HG03060 (cell line): ENCODE results near the gene PRPF6.

Experiments used
- ATAC-seq: cut with Tn5 transposase; IDR thresholded peaks from one replicate; pipeline ENCODE4 v1.9.1; 2021; ENCODE audit warnings: low read depth, moderate number of reproducible peaks; ENCODE audit not compliant: unreplicated experiment

Gene PRPF6, protein sequence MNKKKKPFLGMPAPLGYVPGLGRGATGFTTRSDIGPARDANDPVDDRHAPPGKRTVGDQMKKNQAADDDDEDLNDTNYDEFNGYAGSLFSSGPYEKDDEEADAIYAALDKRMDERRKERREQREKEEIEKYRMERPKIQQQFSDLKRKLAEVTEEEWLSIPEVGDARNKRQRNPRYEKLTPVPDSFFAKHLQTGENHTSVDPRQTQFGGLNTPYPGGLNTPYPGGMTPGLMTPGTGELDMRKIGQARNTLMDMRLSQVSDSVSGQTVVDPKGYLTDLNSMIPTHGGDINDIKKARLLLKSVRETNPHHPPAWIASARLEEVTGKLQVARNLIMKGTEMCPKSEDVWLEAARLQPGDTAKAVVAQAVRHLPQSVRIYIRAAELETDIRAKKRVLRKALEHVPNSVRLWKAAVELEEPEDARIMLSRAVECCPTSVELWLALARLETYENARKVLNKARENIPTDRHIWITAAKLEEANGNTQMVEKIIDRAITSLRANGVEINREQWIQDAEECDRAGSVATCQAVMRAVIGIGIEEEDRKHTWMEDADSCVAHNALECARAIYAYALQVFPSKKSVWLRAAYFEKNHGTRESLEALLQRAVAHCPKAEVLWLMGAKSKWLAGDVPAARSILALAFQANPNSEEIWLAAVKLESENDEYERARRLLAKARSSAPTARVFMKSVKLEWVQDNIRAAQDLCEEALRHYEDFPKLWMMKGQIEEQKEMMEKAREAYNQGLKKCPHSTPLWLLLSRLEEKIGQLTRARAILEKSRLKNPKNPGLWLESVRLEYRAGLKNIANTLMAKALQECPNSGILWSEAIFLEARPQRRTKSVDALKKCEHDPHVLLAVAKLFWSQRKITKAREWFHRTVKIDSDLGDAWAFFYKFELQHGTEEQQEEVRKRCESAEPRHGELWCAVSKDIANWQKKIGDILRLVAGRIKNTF

DNA sequence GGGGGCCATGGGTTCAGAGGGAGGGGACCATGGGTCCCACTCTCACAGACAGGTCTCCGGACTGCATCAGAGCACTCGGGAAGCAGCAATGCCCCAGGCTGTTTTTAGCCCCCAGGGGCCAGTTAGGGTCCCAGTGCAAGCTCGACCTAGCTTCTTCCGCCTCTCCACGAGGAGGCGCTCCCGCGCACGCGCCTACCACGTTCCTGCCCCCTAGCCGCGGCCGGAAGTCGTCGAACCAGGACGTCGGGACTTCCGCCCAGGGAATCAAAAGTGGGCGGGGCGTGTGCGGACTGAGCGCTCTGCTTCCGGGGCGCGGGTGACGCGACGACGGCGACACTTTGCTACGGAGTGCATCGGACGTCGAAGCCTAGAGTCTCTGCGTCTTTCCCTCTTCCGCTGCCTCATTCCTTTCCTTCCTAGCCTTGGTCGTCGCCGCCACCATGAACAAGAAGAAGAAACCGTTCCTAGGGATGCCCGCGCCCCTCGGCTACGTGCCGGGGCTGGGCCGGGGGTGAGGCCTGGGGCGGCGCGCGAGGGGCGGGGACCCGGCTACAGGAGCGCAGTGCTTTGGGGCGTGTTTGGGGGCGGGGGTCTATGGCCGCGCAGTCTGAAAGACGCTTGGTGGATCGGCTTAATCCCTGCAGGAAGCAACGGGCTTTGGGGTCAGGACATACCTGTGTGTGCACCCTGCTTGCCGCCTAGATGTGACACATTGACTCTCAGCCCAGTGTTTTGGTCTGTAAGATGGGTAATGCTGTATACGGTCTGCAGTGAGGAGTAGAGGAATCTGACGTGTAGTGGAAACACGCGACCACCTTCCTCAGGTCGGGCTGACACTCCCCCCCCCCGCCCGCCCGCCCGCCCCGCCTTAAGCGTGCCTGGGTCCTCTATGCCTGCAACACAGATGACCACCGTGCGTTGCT lies at the start of gene PRPF6:
TSS of gene PRPF6 (plus strand) at position 327 of the 923 bp plus-strand sequence. CDS start at position 441, 114 bp downstream.
- peak; percentile 38 for ATAC-seq

DNA sequence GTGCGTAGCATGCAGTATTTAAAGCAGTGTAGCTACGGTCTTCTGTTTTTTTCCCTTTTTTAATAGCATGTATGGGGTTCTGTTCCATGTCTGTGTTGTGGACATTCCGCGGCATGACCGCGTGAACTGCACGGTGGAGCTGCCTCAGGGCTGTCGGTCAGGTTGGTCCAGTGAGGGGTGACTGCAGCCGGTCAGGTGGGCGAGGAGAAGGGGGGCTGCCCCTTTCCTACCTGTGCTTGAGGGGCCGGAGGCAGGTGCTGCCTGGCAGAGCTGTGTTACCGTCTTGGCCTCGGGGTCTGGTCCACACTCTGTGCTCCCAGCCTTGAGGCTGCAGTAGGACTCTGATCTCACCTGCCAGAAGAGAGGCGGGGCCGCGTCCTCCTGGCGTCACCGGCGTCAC lies 49.2 kb upstream of the PRPF6 start:
- ATAC-seq = no peak

DNA sequence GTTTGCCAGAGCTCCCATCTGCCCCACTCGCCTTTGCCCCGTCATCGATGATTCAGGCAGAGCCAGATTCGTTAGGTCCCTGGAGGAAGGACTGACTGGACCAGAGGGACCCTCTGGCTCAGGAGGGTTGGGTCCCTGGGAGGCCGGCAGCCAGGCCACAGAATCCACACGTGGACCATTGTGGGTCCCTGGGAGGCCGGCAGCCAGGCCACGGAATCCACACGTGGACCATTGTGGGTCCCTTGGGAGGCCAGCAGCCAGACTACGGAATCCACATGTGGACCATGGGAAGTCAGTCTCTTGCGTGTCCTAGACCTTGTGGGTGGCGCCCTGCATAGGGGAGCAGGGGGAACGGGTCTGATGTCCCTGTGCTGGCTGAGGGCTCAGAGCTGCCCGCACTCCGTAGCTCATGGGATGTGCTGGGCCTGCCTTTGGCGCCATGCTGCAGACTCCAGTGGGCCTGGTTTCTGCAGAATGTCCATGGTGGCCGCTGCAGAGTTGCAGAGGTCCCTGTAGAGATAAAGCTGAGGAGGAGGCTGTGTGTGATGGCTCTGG lies 48.2 kb upstream of the PRPF6 start:
- ATAC-seq = no peak

DNA sequence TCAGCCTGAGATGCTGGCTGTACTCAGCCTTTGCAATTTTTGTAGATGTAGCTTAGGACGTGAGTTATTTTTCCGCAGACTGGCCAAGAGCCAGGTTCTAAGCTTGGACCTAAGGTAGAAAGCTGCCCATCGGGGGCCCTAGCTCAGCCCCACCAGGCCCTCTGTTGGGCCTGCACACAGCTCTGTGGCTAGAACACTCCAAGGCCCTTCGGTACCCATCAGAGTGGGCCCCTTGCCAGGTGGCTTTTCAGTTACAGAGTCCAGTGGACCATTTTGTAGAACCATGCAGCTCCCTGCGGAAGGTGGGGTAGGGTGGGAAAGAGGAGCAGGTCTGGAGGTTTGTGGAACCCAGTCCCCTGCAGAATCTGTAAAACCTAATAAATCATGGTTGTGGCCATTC lies 47.3 kb upstream of the PRPF6 start:
- no peak for ATAC-seq

- no peak for ATAC-seq
Measured at GRCh38 chr20:63934271-63935068, 46.5 kb upstream of the PRPF6 start.

GRCh38 chr20:63935447-63935846 lies 45.5 kb upstream of the PRPF6 start:
- no peak for ATAC-seq

DNA sequence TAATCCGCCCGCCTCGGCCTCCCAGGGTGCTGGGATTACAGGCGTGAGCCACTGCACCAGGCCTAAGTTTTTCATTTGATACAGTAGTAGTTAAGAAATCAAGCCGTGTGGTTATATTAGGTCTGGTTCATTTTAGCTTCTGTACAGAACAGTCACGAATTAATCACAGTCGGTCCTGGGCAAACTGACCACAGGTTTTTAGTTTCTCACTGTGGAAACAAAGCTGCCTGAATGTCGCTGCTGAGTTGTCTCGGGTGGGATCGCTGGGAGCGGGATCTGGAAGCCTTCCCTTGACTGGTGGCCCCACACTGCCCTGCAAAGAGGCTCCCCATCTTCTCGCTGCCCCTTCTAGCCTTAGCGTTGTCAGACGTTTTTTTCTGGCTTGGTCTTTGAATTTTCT lies 43.3 kb upstream of the PRPF6 start:
- ATAC-seq = no peak

GRCh38 chr20:63939061-63939935 lies 41.6 kb upstream of the PRPF6 start:
- no peak for ATAC-seq

GRCh38 chr20:63940071-63940471 lies 40.9 kb upstream of the PRPF6 start:
- no peak for ATAC-seq

DNA sequence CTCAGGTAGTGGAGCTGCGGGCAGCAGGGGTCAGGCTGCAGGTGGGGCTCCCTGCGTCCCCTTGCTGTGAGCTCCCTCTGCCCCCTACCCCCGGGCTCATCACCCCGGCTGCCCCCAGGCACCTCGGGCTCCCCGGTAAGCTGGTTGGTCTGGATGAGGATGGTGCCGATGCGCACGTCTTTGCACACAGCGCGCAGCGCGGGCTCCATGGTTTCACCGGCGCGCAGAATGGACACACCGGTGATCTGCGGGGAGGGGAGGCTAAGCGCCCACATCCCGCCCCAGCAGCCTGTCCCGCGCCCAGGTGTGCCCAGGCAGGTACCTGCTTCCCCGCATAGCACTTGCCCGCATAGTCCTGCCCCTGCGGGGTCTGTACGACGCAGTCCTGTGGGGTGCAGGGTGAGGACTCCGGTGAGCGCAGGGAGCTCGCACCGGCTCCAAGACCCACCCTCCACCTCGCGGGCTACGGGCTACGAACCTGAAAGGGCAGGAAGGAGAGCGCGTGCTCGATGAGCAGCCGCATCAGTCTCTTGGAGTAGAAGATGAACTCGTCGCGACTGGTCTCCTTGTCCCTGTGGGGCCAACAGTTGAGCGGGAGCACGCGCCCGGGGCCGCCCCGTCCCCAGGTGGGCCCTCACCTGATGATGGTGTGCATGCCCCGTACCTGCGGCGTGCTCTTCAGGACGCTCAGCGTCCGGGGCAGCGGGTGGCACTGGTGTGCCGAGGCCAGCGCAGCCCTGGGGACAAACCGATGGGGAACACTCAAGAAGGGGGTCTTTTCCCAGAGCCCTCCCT lies 40.3 kb upstream of the PRPF6 start:
- ATAC-seq = no peak

- no peak for ATAC-seq
Measured at GRCh38 chr20:63941282-63942081, 39.5 kb upstream of the PRPF6 start.

- ATAC-seq = no peak
Measured at GRCh38 chr20:63942250-63942951, 38.5 kb upstream of the PRPF6 start.

- ATAC-seq = no peak
Measured at GRCh38 chr20:63942969-63943807, 37.7 kb upstream of the PRPF6 start.

DNA sequence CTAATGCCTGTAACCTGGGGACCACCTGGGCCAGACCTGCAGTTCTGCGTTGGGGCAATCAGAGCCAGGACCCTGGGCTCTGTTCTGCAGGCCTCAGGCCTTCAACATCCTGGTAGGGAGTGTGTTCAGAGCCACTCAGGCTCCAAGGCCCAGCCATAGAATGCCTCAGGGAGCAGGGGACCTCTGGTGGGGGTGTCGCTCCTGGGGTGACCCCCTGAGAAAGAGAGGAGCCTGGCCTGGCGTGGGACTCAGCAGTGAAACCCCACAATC lies 37.2 kb upstream of the PRPF6 start:
- no peak for ATAC-seq

DNA sequence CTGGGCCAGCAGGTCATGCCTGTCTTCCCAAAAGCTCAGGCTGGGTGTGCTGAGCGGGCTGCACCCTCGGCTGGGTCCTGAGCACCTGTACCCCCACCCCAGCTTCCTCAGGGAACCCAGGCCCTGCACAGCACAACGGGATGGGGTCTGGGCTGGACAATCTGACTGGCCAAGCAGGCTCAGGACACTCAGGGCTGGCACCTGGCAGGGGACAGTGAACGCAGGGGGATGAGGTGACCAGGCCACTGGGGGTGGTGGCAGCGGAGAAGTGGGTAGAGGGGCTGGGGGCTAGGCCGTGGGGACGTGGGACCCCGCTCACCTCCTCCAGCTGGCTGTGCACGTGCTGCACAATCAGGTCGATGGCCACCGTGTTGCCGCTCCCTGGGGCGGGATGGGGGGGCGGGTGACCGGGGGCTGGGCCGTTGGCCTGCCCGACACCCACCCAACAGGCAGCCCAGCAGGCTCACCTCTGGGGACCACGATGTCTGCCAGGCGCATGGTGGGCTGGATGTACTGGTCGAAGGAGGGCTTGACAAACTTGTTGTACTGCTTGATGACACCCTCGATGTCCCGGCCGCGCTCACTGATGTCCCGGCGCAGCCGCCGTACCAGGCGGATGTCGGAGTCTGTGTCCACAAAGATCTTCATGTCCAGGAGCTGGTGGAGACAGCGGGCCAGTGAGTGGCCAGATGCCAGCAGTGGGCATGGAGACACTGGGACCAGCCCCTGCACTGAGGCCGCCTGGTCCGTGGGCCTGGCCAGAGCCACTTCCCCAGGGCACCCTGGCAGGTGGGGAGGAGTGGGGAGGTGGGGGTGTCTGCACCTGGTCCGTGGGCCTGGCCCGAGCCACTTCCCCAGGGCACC lies 36.6 kb upstream of the PRPF6 start:
- no peak for ATAC-seq
